Psoas muscle (tissue), 8 donors: ENCODE data around the gene RPGRIP1L. TPM values are rescaled to one million over a fixed set of nuclear protein-coding genes. Genes with fewer than 3 reads are reported as not detected.

Experiments used
- ATAC-seq, 4 donors: fragments of 200-7000 bp; cut with Tn5 transposase; one replicate each; pipeline ENCODE4 v1.9.1; 2020; ENCODE audit warnings: moderate library complexity in 3 of 4, mild to moderate bottlenecking in 2 of 4
- DNase-seq, 2 donors: peaks; one replicate each; pipeline ENCODE4 v3.0.0-alpha.2; 2020
- H3K27ac ChIP-seq: fragments of 200-600 bp; one replicate; pipeline ENCODE4 v1.8.0; 2022
- H3K27me3 ChIP-seq, 3 donors: fragments of 200-600 bp in 1 of 3; one replicate each; pipeline versions ENCODE4 v1.6.1 to v1.8.0; 2013 to 2022; ENCODE audit warnings: low read length in 2 of 3, mild to moderate bottlenecking in 2 of 3, moderate library complexity in 1 of 3; ENCODE audit not compliant: insufficient read depth in 3 of 3
- H3K36me3 ChIP-seq, 2 donors: fragments of 200-600 bp in 1 of 2; one replicate each; pipeline versions ENCODE4 v1.6.1 to v1.8.0; 2013 to 2022; ENCODE audit warnings: low read depth in 1 of 2, mild to moderate bottlenecking in 1 of 2, moderate library complexity in 1 of 2; ENCODE audit not compliant: insufficient read depth in 1 of 2
- H3K4me1 ChIP-seq: fragments of 200-600 bp; one replicate; pipeline ENCODE4 v1.8.0; 2022
- H3K4me3 ChIP-seq: fragments of 200-600 bp; one replicate; pipeline ENCODE4 v1.8.0; 2022; ENCODE audit warnings: mild to moderate bottlenecking
- H3K9me3 ChIP-seq: fragments of 200-600 bp; one replicate; pipeline ENCODE4 v1.8.0; 2022
- CTCF ChIP-seq: fragments of 200-600 bp; IDR thresholded peaks from one replicate; pipeline ENCODE4 v1.8.0; 2022; ENCODE audit warnings: antibody characterized with exemption
- WGBS, 3 donors: extraction: QIAGEN DNeasy Blood & Tissue Kit; methylation state at CpG; one replicate each; pipeline versions ENCODE4 v1.1.6 to v1.1.7; 2013; 5-methylcytosine and 5-hydroxymethylcytosine counted together
- intact Hi-C, 2 donors: fragments of 100-400 bp; cut with DNase I; formaldehyde crosslinking; loops; one replicate each; pipeline versions ENCODE4 v1.11.0 to v1.14.2; 2022
- polyA plus RNA-seq, 3 donors: library from polyadenylated mRNA; stranded (reverse); fragments of 200-250 nt; gene quantifications; one replicate each; pipeline ENCODE4 v1.2.3, GENCODE V29; 2013
- total RNA-seq, 4 donors: library from RNA; stranded (reverse); fragmentation: NEBNext Ultra II Directional in 2 of 4; extraction: Animal tissue kit (Norgen Biotek cat#: 25700) in 2 of 4; gene quantifications; one replicate each; pipeline versions ENCODE4 v1.2.1 to v1.2.4, GENCODE V29; 2021 to 2023
- donor health status: healthy with polysubstance abuse.
- donor health status: DM: no; HTN: no; CAD: no; lungs with moderate emphysema.
- donor health status: Bipolar disorder and iron deficiency.
- donor health status: healthy.
- donor health status: DM: yes; HTN: yes; CAD: no.
- donor health status: DM: no; HTN: no; CAD: no.
- donor health status: DM: no; HTN: no; CAD: no.
- donor health status: DM: yes; HTN: yes; CAD: no.

RPGRIP1L gene
- total and polyA plus RNA-seq, 7 donors: 0.81 to 2.6 (median 1.5) TPM

GRCh38 chr16:53629607-53630312 lies 73.9 kb downstream of the RPGRIP1L start:
- no peaks in the 10 kb centered on the region for H3K36me3 ChIP-seq
- ATAC-seq (no peak), DNase-seq (no peak)
- no peak for TF ChIP-seq CTCF
- H3K27me3 ChIP-seq: no peaks in the 10 kb centered on the region
- no peaks in the 10 kb centered on the region for H3K9me3 ChIP-seq
- no peaks in the 10 kb centered on the region for H3K4me1 ChIP-seq
- H3K27ac ChIP-seq: no peak overlapping the region
- no peak overlapping the region for H3K4me3 ChIP-seq
- intact Hi-C loops: no loop called here
- WGBS, 3 donors: 83 to 91% (median 85%) methylated on average over 6 of the region's 6 CpGs

- 74 to 77% (median 74%) methylated on average over 2 of the region's 2 CpGs for WGBS, 3 donors
- H3K27ac ChIP-seq: no peak overlapping the region
- no peak for ATAC-seq
Measured at GRCh38 chr16:53629151-53629550, 74.5 kb downstream of the RPGRIP1L start.

GRCh38 chr16:53626811-53627210 lies 76.8 kb downstream of the RPGRIP1L start:
- Histone ChIP-seq H3K4me1 (no peaks in the 10 kb centered on the region), H3K9me3 (no peaks in the 10 kb centered on the region), H3K4me3 (no peak overlapping the region), H3K27ac (no peak overlapping the region), H3K36me3 (no peaks in the 10 kb centered on the region), H3K27me3 (no peaks in the 10 kb centered on the region)
- TF ChIP-seq CTCF: no peak
- DNase-seq (no peak), ATAC-seq (no peak)
- WGBS, 3 donors: 60 to 62% (median 61%) methylated on average over 2 of the region's 2 CpGs
- intact Hi-C loops: no loop called here

More at GRCh38 chr16:53629151-53629550, 74.5 kb downstream of the RPGRIP1L start:
- Histone ChIP-seq H3K9me3 (no peaks in the 10 kb centered on the region), H3K4me1 (no peaks in the 10 kb centered on the region), H3K36me3 (no peaks in the 10 kb centered on the region), H3K4me3 (no peak overlapping the region), H3K27me3 (no peaks in the 10 kb centered on the region)
- no peak for TF ChIP-seq CTCF
- DNase-seq: no peak
- intact Hi-C loops: no loop called here

GRCh38 chr16:53626161-53626560 lies 77.5 kb downstream of the RPGRIP1L start:
- intact Hi-C loops: no loop called here
- Histone ChIP-seq H3K9me3 (no peaks in the 10 kb centered on the region), H3K4me3 (no peak overlapping the region), H3K36me3 (no peaks in the 10 kb centered on the region), H3K27ac (no peak overlapping the region), H3K27me3 (no peaks in the 10 kb centered on the region), H3K4me1 (no peaks in the 10 kb centered on the region)
- no peak for ATAC-seq
- WGBS, 3 donors: 81 to 93% (median 87%) methylated on average over 4 of the region's 4 CpGs
- DNase-seq: no peak
- no peak for TF ChIP-seq CTCF

- WGBS, 3 donors: 97 to 100% (median 98%) methylated on average over 9 to 25 of the region's 29 CpGs
- TF ChIP-seq CTCF: no peak
- no peaks in the 10 kb centered on the region for H3K36me3 ChIP-seq
- intact Hi-C loops: no loop called here
- H3K9me3 ChIP-seq: no peaks in the 10 kb centered on the region
- no peak for ATAC-seq
- H3K4me3 ChIP-seq: no peak overlapping the region
- no peaks in the 10 kb centered on the region for H3K4me1 ChIP-seq
- no peak for DNase-seq
- H3K27ac ChIP-seq: no peak overlapping the region
- H3K27me3 ChIP-seq: no peaks in the 10 kb centered on the region
Measured at GRCh38 chr16:53625221-53625620, 78.4 kb downstream of the RPGRIP1L start.
